ENCODE data around the gene STIP1.

GRCh38 chr11:64224891-64225607 lies 39.1 kb downstream of the STIP1 start:
- no peak for TF ChIP-seq YY1 (IDR thresholded peaks at IDR 0.05; ENCODE audit: insufficient read depth, insufficient read length)
- TF ChIP-seq ZNF274 (IDR thresholded peaks at IDR 0.05; ENCODE audit: low read depth, low read length): no peak
